Activated CD4-positive, alpha-beta T cell treated with anti-CD3 and anti-CD28 coated beads, Interleukin-2, amount 10 ng/mL, durations not matched to agents 24 days and 14 days (primary cell): ENCODE data around the gene FHL5. TPM values are rescaled to one million over a fixed set of nuclear protein-coding genes. Genes with fewer than 3 reads are reported as not detected.
A peak's percentile ranks its signal among the peaks of the same experiment; 100 is the strongest.
"Not testable (repeated sequence)": the region's sequence is repeated elsewhere in the genome, so short reads cannot be mapped to it uniquely, and the experiment has no call there.

Experiments
- DNase-seq: peaks from one replicate; pipeline ENCODE4 v3.0.0; 2022
- H3K27ac Mint-ChIP-seq: one replicate; pipeline ENCODE4 v1.8.0; 2022; ENCODE audit warnings: mild to moderate bottlenecking, mixed read lengths
- H3K27me3 Mint-ChIP-seq: one replicate; pipeline ENCODE4 v1.8.0; 2022; ENCODE audit warnings: mixed read lengths
- H3K36me3 Mint-ChIP-seq: one replicate; pipeline ENCODE4 v1.8.0; 2022; ENCODE audit warnings: low read depth, mild to moderate bottlenecking, mixed read lengths
- H3K4me1 Mint-ChIP-seq: one replicate; pipeline ENCODE4 v1.8.0; 2021; ENCODE audit warnings: mixed read lengths
- H3K4me3 Mint-ChIP-seq: one replicate; pipeline ENCODE4 v1.8.0; 2022; ENCODE audit warnings: mild to moderate bottlenecking, moderate library complexity, mixed read lengths
- H3K9me3 Mint-ChIP-seq: one replicate; pipeline ENCODE4 v1.8.0; 2021; ENCODE audit warnings: mixed read lengths
- intact Hi-C: fragments of 100-400 bp; cut with micrococcal nuclease; formaldehyde crosslinking; loops from one replicate; pipeline ENCODE4 v1.15.1; 2023
- total RNA-seq: library from RNA; stranded (reverse); gene quantifications from 2 replicates; pipeline ENCODE4 v1.2.3, GENCODE V29; 2022

The FHL5 gene, protein sequence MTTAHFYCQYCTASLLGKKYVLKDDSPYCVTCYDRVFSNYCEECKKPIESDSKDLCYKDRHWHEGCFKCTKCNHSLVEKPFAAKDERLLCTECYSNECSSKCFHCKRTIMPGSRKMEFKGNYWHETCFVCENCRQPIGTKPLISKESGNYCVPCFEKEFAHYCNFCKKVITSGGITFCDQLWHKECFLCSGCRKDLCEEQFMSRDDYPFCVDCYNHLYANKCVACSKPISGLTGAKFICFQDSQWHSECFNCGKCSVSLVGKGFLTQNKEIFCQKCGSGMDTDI
- total RNA-seq = not detected in 2 replicates

DNA sequence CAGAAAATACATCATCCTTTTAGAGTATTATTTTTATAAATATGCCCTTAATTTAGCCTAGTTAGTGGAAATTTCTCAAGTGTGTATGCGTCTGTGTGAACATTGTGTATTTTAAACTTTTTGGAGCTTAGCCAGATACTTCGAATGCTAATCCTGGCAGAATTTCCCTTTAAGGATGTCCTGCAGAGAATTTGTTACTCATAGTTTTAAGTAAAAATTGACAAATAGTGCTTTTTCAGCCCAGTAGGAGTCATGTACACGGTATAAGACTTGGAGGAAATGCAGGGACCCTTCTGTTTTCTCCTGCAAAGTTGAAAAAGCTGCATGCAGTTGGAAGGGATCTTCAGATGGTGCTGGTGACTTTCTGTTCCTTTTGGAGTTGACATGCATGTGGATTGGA lies at the start of gene FHL5:
FHL5 (plus strand) TSS at position 243 of the 400 bp plus-strand sequence. CDS start 40,486 bp downstream, outside the sequence.
- no peak for DNase-seq
- Mint-ChIP-seq H3K27ac (no peak within 1 kb of the TSS), H3K9me3 (no peaks in the 10 kb centered on the region), H3K36me3 (no peaks in the 10 kb centered on the region), H3K27me3 (peaks cover 17% of the 10 kb centered on the region), H3K4me1 (no peaks in the 10 kb centered on the region), H3K4me3 (no peak within 1 kb of the TSS)
- intact Hi-C loops = no loop called here

DNA sequence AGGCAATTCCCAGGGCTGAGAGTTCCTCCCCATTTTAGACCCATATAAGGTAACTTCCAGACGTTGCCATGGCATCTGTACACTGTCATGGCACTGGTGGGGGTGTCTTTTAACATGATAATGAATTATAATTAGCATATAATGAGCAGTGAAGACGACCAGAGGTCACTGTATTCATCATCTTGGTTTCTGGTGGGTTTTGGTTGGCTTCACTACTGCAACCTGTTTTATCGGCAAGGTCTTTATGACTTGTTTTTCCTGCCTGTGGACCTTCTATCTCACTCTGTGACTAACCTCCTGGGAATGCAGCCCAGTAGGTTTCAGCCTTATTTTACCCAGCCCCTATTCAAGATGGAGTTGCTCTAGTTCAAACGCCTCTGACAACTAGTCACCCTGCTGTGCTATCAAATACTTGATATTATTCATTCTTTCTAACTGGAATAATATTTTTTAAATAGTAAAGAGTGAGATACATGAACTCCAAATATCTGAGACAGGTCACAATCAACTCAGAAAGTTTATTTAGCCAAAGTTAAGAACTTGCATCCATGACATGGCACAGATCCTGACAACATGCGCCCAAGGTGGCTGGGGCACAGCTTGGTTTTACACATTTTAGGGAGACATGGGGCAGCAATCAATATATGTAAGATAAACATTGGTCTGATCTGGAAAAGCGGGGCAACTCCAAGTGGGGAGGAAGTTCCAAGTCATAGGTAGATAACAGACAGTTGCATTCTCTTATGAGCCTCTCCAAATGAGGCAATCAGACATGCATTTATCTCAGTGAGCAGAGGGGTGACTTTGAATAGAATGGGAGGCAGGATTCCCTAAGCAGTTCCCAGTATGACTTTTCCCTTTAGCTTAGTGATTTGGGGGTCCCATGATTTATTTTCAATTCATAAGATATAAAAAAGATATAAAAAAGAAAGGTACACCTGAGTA lies 42.5 kb upstream of the FHL5 start:
- Mint-ChIP-seq H3K27ac (no peak overlapping the region), H3K27me3 (no peaks in the 10 kb centered on the region), H3K36me3 (peaks cover 6% of the 10 kb centered on the region), H3K4me1 (peaks cover 15% of the 10 kb centered on the region), H3K4me3 (peak overlapping the region; percentile 98), H3K9me3 (no peaks in the 10 kb centered on the region)
- DNase-seq = peak; percentile 58
- intact Hi-C loops = loop anchor here (1.0 to 5.0 kb wide), 4 partner anchors 54 to 943 kb away; partner anchors contain the start of genes GPR63, KLHL32 and MANEA

DNA sequence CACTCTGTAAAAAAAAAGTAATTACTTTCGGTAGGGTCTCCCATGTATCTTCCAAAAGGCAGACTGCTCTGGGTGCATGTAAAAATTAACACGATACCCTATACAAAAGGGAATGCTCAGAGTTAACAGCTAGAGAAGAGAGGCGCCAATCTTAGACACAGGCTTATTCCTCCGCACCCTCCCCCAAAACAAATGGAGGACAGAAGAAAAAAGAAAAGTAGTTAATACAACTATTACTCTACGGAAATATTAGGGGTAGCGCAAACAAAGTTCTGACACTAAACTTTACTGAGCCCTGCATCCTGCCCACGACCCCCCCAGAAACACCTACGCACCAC lies 41.7 kb upstream of the FHL5 start:
- no peaks in the 10 kb centered on the region for H3K27me3 Mint-ChIP-seq
- peaks cover 15% of the 10 kb centered on the region for H3K4me1 Mint-ChIP-seq
- intact Hi-C loops = loop anchor here (1.0 to 5.0 kb wide), 4 partner anchors 54 to 944 kb away; partner anchors contain the start of genes GPR63, KLHL32 and MANEA
- DNase-seq = no peak
- no peaks in the 10 kb centered on the region for H3K9me3 Mint-ChIP-seq
- peak overlapping the region; percentile 98 for H3K4me3 Mint-ChIP-seq
- peaks cover 9% of the 10 kb centered on the region for H3K36me3 Mint-ChIP-seq
- peak overlapping the region; percentile 99 for H3K27ac Mint-ChIP-seq

DNA sequence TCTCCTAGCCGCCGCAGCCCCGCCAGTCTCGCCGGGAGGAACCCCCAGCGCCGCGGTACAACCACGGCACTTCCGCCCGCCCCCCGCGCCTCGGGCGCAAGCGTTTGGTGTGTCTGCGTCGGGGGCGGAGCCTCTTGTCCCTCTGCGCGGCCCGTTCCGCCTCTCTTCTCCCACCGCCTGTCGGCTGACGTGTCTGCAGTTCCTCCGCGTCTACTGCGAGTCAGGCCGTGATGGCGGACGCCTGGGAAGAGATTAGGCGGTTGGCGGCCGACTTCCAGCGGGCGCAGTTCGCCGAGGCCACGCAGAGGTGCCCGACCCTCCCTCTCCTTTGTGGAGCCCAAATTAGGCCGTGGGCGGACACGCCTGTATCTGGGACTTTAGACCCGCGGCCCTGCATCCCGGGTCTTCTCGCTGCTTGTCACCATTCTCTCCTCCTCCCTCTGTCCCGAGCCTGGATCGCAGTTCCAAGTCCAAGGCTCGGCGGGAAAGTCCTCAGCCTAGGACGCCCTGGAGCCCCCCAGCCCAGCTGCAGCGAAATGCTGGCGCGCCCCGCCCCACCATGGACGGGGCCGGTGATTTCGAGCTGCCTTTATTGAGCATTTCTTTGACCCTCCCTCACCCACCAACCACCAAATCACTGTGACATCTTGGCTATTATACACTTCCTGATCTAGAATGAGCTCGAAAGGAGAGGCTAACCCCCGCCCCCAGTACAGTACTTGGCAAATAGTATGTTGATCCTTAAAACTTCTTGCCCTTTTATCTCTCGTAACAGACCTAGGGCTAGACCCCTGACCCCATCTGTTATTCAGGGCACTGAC lies 41.1 kb upstream of the FHL5 start, which contains the start of gene UFL1:
UFL1 (plus strand) TSS at position 163 of the 821 bp plus-strand sequence; CDS start at position 231, 68 bp downstream.
- H3K27ac Mint-ChIP-seq = peak within 1 kb of the TSS; percentile 99
- no peaks in the 10 kb centered on the region for H3K27me3 Mint-ChIP-seq
- H3K4me3 Mint-ChIP-seq = peak within 1 kb of the TSS; percentile 98
- DNase-seq = peak; percentile 98
- H3K36me3 Mint-ChIP-seq = peaks cover 12% of the 10 kb centered on the region
- peaks cover 16% of the 10 kb centered on the region for H3K4me1 Mint-ChIP-seq
- no peaks in the 10 kb centered on the region for H3K9me3 Mint-ChIP-seq
- intact Hi-C loops = loop anchor here (1.0 to 5.0 kb wide), 6 partner anchors 21 to 945 kb away; partner anchors contain the start of genes GPR63, KLHL32, MANEA and NDUFAF4

DNA sequence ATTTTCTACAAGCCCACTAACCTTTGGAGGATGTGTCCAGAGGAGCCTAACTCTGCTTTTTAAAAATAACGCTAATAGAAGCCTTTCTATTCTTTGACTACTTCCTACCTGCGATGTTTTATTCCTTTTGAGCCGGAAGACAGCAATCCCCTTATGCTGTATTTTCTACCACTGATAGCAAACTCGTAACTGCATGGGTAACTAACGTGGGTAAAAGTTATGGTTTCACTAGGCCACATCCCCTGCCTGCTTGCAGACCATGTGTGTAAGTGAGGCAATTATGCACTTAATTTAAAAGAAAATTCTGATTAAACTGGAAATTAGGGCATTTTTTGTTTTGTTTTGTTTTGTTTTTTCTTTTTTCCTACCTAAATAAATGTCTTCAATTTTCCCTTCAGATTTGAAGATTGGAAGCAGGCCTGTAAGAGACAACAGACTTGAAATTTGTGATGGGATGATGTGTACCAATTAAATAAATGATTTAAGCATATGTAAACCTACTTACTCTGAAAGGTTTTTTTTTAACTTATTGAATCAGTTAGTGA lies 40.4 kb upstream of the FHL5 start:
- intact Hi-C loops = loop anchor here (1.0 to 5.0 kb wide), 3 partner anchors 20 to 400 kb away; partner anchors contain the start of genes KLHL32 and NDUFAF4
- Mint-ChIP-seq H3K27me3 (no peaks in the 10 kb centered on the region), H3K9me3 (no peaks in the 10 kb centered on the region), H3K4me1 (peaks cover 18% of the 10 kb centered on the region), H3K27ac (peak overlapping the region; percentile 99), H3K36me3 (peaks cover 17% of the 10 kb centered on the region), H3K4me3 (peak overlapping the region; percentile 98)
- no peak for DNase-seq

DNA sequence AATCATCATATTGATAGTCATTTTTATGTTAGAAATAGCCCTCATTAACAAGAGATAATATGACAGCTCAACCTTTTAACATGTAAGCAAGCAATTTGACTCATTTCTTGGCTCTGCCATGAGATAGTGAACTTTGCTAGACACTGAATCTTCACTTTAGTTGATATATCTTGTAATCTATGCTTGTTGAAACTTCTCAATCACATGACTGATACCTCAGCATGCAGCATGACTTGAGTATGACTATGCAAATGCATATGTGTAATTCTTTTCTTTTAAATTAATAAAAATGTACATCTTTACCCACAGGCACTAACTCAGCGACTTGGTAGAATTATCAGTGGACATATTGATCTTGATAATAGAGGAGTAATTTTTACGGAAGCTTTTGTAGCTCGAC lies 34.7 kb upstream of the FHL5 start:
- peaks cover 12% of the 10 kb centered on the region for H3K4me1 Mint-ChIP-seq
- H3K27me3 Mint-ChIP-seq = no peaks in the 10 kb centered on the region
- H3K4me3 Mint-ChIP-seq = no peak overlapping the region
- no peaks in the 10 kb centered on the region for H3K9me3 Mint-ChIP-seq
- no peak for DNase-seq
- intact Hi-C loops = no loop called here
- peaks cover 51% of the 10 kb centered on the region for H3K36me3 Mint-ChIP-seq
- no peak overlapping the region for H3K27ac Mint-ChIP-seq

DNA sequence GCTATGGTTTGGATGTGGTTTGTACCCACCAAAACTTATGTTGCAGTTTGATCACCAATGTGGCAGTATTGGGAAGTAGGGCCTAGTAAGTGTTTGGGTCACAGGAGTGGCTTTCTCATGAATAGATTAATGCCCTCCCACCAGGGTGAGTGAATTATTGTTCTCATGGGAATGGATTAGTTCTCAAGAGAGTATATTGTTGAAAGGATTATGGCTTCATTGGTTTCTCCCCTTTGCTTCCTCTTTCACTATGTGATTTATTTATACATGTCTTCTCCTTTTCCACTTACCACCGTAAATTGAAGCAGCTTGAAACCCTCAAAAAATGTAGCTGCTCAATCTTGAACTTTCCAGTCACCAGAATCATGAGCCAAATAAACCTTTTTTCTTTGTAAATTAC lies 30.5 kb upstream of the FHL5 start:
- intact Hi-C loops = no loop called here
- Mint-ChIP-seq H3K4me1 (peaks cover 6% of the 10 kb centered on the region), H3K9me3 (no peaks in the 10 kb centered on the region), H3K27ac (no peak overlapping the region), H3K4me3 (no peak overlapping the region), H3K36me3 (peaks cover 45% of the 10 kb centered on the region), H3K27me3 (no peaks in the 10 kb centered on the region)
- DNase-seq = no peak

DNA sequence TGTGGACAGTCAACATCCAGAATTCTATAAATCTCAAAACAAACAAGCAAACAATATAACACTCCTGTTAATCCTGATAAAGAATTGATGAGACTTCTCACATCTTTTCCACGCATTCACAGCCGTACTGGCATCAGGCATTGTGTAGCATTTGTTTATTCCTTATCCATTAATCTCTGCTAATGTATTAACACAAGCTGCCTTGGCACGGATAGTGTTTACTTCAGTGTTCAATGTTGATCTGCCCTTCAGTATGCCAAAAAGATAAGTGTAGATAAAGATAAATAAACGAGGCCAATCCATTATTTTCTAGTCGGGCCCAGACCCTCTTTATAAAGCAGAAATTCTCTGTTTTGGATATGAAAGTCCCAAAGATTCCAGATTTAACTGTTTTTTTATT lies 25.2 kb upstream of the FHL5 start:
- no peak overlapping the region for H3K27ac Mint-ChIP-seq
- H3K36me3 Mint-ChIP-seq = peaks cover 27% of the 10 kb centered on the region
- intact Hi-C loops = no loop called here
- H3K27me3 Mint-ChIP-seq = no peaks in the 10 kb centered on the region
- no peaks in the 10 kb centered on the region for H3K9me3 Mint-ChIP-seq
- no peak for DNase-seq
- H3K4me1 Mint-ChIP-seq = no peaks in the 10 kb centered on the region
- H3K4me3 Mint-ChIP-seq = no peak overlapping the region

DNA sequence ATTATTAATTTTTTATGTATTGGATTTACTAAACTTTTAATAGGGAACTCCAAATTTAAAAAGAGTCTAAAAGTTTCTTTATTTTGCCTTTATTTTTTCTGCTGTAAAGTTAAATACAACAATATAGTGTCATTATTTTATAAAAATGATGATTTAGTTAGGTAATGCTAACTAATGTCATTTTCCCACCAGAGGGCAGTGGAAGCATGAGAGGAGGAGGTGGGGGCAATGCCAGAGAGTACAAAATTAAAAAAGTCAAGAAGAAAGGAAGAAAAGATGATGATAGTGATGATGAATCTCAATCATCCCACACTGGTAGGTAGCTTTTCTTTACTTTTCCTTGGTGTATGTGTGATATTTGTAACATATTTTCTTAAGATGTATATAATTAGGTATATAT lies 20.2 kb upstream of the FHL5 start:
- peaks cover 42% of the 10 kb centered on the region for H3K36me3 Mint-ChIP-seq
- no peaks in the 10 kb centered on the region for H3K4me1 Mint-ChIP-seq
- intact Hi-C loops = loop anchor here (2.0 kb wide), 2 partner anchors 20 to 516 kb away; no protein-coding TSS in a partner anchor
- H3K9me3 Mint-ChIP-seq = no peaks in the 10 kb centered on the region
- no peak overlapping the region for H3K4me3 Mint-ChIP-seq
- no peaks in the 10 kb centered on the region for H3K27me3 Mint-ChIP-seq
- no peak for DNase-seq
- no peak overlapping the region for H3K27ac Mint-ChIP-seq

DNA sequence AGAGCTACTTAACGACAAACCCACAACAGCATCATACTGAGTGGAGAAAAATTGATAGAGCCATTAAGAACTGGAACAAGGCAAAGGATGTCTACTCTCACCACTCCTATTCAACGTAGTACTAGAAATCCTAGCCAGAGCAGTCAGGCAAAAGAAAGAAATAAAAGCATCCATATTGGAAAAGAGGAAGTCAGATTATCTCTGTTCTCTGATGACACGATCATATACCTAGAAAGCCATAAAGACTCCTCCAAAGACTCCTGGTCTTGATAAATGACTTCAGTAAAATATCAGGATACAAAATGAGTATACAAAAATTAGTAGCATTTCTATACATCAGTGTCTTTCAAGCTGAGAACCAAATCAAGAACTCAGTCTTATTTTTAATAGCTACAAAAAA lies 17.0 kb upstream of the FHL5 start:
- H3K36me3 Mint-ChIP-seq = peaks cover 44% of the 10 kb centered on the region
- intact Hi-C loops = no loop called here
- no peak for DNase-seq
- H3K4me1 Mint-ChIP-seq = no peaks in the 10 kb centered on the region
- no peaks in the 10 kb centered on the region for H3K27me3 Mint-ChIP-seq
- H3K27ac Mint-ChIP-seq = no peak overlapping the region
- H3K4me3 Mint-ChIP-seq = no peak overlapping the region
- no peaks in the 10 kb centered on the region for H3K9me3 Mint-ChIP-seq

DNA sequence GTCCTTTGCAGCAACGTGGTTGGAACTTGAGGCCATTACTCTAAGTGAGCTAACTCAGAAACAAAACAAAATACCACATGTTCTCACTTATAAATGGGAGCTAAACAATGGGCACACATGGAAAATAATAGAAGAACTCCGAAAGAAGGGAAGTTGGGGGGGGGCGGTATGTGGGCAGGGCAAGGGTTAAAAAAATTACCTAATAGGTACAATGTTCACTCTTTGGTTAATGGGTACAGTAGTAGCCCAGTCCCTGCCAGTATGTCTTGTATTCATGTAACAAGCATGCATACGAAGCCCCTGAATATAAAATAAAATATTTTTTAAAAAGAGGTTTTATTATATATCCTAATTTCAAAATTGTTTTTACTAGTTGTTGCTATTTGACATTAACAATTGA lies 15.3 kb upstream of the FHL5 start:
- peaks cover 51% of the 10 kb centered on the region for H3K36me3 Mint-ChIP-seq
- no peak for DNase-seq
- intact Hi-C loops = no loop called here
- H3K9me3 Mint-ChIP-seq = no peaks in the 10 kb centered on the region
- no peaks in the 10 kb centered on the region for H3K4me1 Mint-ChIP-seq
- no peak overlapping the region for H3K4me3 Mint-ChIP-seq
- no peaks in the 10 kb centered on the region for H3K27me3 Mint-ChIP-seq
- no peak overlapping the region for H3K27ac Mint-ChIP-seq

DNA sequence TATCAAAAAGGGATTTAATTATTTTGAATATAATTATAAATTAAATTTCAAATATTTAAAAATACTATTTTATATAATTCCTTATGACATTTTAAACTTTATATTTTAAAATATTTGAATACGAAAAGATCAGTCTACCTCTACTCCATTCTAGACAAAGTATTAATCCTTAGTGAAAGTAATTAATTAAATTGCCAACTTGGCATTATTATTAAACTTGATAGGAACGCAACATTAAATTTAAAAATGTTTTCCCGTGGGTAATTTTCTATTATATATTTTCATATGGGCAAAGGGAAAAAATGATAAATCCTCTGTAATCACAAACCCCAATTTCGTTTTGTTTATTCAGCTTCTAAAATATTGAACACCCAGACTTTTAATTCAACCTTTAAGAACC lies 8.4 kb upstream of the FHL5 start:
- Mint-ChIP-seq H3K9me3 (peaks cover 4% of the 10 kb centered on the region), H3K36me3 (peaks cover 48% of the 10 kb centered on the region), H3K27ac (no peak overlapping the region), H3K4me1 (no peaks in the 10 kb centered on the region), H3K27me3 (no peaks in the 10 kb centered on the region), H3K4me3 (no peak overlapping the region)
- intact Hi-C loops = no loop called here
- DNase-seq = no peak

DNA sequence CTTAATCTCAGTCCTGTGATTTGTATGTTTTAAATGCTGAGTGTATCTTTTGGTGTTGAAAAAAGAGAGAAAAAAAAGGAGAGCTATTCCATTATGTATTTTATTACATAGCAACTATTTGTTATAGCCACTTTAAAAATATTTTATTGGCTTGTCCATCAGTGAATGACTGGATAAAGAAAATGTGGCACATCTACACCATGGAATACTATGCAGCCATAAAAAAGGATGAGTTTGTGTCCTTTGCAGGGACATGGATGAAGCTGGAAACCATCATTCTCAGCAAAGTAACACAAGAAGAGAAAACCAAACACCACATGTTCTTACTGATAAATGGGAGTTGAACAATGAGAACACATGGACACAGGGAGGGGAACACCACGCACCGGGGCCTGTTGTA lies 3.2 kb upstream of the FHL5 start:
- DNase-seq, H3K4me3 Mint-ChIP-seq, H3K4me1 Mint-ChIP-seq, H3K27ac Mint-ChIP-seq, H3K9me3 Mint-ChIP-seq, intact Hi-C loops: not testable (repeated sequence)
- Mint-ChIP-seq H3K27me3 (peaks cover 13% of the 10 kb centered on the region), H3K36me3 (peaks cover 16% of the 10 kb centered on the region)
